ENCODE measurements around the gene TRIM42. TPM values are rescaled to one million over a fixed set of nuclear protein-coding genes. Genes with fewer than 3 reads are reported as not detected.

TRIM42 gene
- total RNA-seq, 1 experiment from 2014 or later: not detected

GRCh38 chr3:140711390-140712035 lies 33.6 kb downstream of the TRIM42 start (continued):
- TF ChIP-seq REST (IDR thresholded peaks at IDR 0.05; ENCODE audit: low read depth) (no peak), SP1 (IDR thresholded peaks at IDR 0.05; ENCODE audit: low read depth) (no peak), ELF1 (IDR thresholded peaks at IDR 0.05; ENCODE audit: borderline replicate concordance, low read depth) (no peak), EZH2 (IDR thresholded peaks at IDR 0.05) (no peak), TCF7L2 (IDR thresholded peaks at IDR 0.05; ENCODE audit: borderline replicate concordance, extremely low read depth, insufficient read depth, insufficient read length) (no peak), SIN3A (IDR thresholded peaks at IDR 0.05; ENCODE audit: low read depth) (no peak), ZBTB33 (IDR thresholded peaks at IDR 0.05; ENCODE audit: extremely low read depth, insufficient replicate concordance, low read length) (no peak), POLR2AphosphoS5 (IDR thresholded peaks at IDR 0.05; ENCODE audit: low read depth, low read length) (no peak)

- Histone ChIP-seq H3K9ac (ENCODE audit: low read length) (no peak overlapping the region), H3K27ac (ENCODE audit: low read depth, low read length) (no peak overlapping the region), H3K36me3 (ENCODE audit: control insufficient read depth in 1 of 2, insufficient read depth in 2 of 2, low read length in 2 of 2) (no peaks in the 10 kb centered on the region), H2AFZ (ENCODE audit: low read depth, low read length, poor library complexity, severe bottlenecking) (no peak overlapping the region), H3K27me3 (ENCODE audit: insufficient read depth, low read length) (peaks cover 15% of the 10 kb centered on the region), H3K4me3 (replicated peaks in 1 of 2; ENCODE audit: low read depth in 1 of 2, low read length in 2 of 2) (no peak overlapping the region), H3K9me2 (ENCODE audit: insufficient read depth) (no peaks in the 10 kb centered on the region), H3K79me2 (ENCODE audit: insufficient read depth, low read length) (no peaks in the 10 kb centered on the region), H3K9me3 (ENCODE audit: control insufficient read depth in 1 of 2, insufficient read depth in 1 of 2, low read depth in 1 of 2, low read length in 2 of 2) (no peaks in the 10 kb centered on the region), H3K4me1 (ENCODE audit: control insufficient read depth in 1 of 2, insufficient read depth in 2 of 2, low read length in 2 of 2) (no peaks in the 10 kb centered on the region), H3K4me2 (ENCODE audit: low read length) (no peak overlapping the region), H4K20me1 (ENCODE audit: insufficient read depth) (no peaks in the 10 kb centered on the region)
- ChIA-PET CTCF (no interaction called here), POLR2A (no interaction called here), RAD21 (ENCODE audit: low non-redundant PET in 1 of 2, low total read pairs in 2 of 2, uncharacterized antibody in 2 of 2, unreplicated experiment in 2 of 2) (no interaction called here)
- intact Hi-C loops (cut with micrococcal nuclease): no loop called here
- DNase-seq (ENCODE audit: low read depth, low spot score) (no peak), ATAC-seq (no peak)
- BruUV-seq (replicated peaks): no TSS peak
- TF ChIP-seq EZH2 (IDR thresholded peaks at IDR 0.05): no peak
- no peak for TF ChIP-seq ZBTB33 (IDR thresholded peaks at IDR 0.05; ENCODE audit: extremely low read depth, insufficient replicate concordance, low read length)
- TF ChIP-seq YY1 (IDR thresholded peaks at IDR 0.05; ENCODE audit: extremely low read depth, insufficient replicate concordance, low read depth, low read length): no peak
- no peak for TF ChIP-seq EGR1 (IDR thresholded peaks at IDR 0.05; ENCODE audit: low read depth)
- no peak for TF ChIP-seq JUND (IDR thresholded peaks at IDR 0.05)
- no peak for TF ChIP-seq ELF1 (IDR thresholded peaks at IDR 0.05; ENCODE audit: borderline replicate concordance, low read depth)
These were observed 34.4 kb downstream of the TRIM42 start for GRCh38 chr3:140712301-140712700.

Data from HCT116 (cell line).